NCI-H1092 (cell line): Measurements from ENCODE around the gene GPR137C.

ENCODE experiments used
- DNase-seq: peaks from one replicate; lab custom pipeline; 2025; lab: John Stamatoyannopoulos, UW

The GPR137C gene

DNA sequence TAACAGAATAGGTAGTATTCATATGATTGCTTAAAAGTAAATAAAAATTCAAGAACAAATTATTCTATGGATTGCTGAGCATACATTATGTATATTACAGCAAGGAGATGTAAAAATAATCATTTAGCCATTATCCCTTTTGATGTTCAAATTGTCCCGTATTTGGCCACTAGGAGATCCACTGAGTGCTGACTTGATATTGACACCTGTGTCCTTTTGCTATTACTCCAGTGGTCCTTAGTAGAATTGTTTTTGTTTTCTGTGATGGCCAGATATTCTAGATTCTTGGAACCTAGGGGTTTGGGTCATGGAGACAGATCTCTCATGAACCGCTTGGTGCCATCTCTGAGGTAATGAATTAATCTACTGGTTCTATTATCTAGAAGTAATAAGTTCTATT lies 126.0 kb downstream of the GPR137C start:
- no peak for DNase-seq

DNA sequence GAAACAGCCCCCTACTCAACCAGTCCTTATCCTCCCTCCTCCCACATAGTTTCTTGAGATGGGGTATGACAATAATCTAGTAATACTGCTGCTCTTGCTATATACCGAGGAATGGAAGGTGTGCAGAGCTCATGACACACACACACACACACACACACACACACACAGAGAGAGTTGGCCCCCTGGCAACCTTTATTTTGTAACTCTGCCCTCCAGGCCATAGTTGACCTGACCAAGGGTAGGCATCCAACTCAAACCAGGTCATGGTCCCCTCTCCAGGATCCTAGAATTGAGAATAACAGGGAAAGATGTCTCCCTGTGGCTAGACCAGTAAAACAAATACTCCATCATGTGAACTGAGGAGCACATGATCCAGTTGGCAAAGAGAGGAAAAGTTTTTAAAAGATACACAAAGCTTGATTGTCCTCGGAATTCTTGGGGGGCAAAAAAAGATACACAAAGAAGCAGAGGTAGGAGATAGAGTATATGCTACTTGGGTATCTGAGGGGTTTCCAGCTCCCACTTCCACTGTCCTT lies 131.4 kb downstream of the GPR137C start:
- DNase-seq = no peak

DNA sequence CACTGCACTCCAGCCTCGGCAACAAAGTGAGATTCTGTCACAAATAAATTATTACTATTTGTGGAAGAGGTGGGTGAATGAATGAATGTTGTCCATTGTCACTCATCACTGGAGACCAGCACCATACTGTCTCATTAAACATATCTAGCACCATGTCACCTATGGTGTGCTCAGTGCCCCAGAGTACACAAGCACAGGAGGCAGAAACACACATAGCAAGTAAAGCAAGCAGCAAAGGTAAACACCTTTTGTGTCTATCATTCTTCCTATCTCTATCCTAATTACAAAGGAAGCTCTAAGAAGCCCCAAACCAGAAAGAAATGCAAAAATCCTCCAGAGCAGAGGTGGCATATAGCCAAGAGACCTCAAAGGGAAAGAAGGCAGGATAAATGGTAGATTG lies 133.5 kb downstream of the GPR137C start:
- DNase-seq = no peak
